HepG2 (cell line): ENCODE measurements around the gene BCO1. TPM values are rescaled to one million over a fixed set of nuclear protein-coding genes. Genes with fewer than 3 reads are reported as not detected.

Experiments used
- ARNT ChIP-seq: fragments of 450-650 bp; IDR thresholded peaks from 2 replicates; pipeline ENCODE4 v1.6.1; 2017
- CHD2 ChIP-seq: IDR thresholded peaks from 2 replicates; pipeline ENCODE4 v1.6.1; 2011; ENCODE audit warnings: low read depth, low read length, improper control_type of control experiment
- MAFF ChIP-seq: IDR thresholded peaks from 2 replicates; pipeline ENCODE4 v1.6.1; 2011; ENCODE audit warnings: low read depth, low read length, improper control_type of control experiment
- MAFG ChIP-seq: sonication (generic); formaldehyde crosslinking; IDR thresholded peaks from 2 replicates; pipeline ENCODE4 v1.5.1; 2020; ENCODE audit warnings: mild to moderate bottlenecking, missing genetic modification reagents
- NFKB2 ChIP-seq: sonication (generic); formaldehyde crosslinking; IDR thresholded peaks from 2 replicates; pipeline ENCODE4 v1.4.0; 2020; ENCODE audit warnings: missing genetic modification reagents, borderline replicate concordance
- NFKBIZ ChIP-seq: IDR thresholded peaks from 2 replicates; pipeline ENCODE4 v1.6.1; 2018; ENCODE audit warnings: missing genetic modification reagents, missing compliant biosample characterization
- POGZ ChIP-seq: sonication (generic); formaldehyde crosslinking; IDR thresholded peaks from 2 replicates; pipeline ENCODE4 v1.4.0; 2020; ENCODE audit warnings: mild to moderate bottlenecking, missing genetic modification reagents
- RARG ChIP-seq: sonication (generic); formaldehyde crosslinking; IDR thresholded peaks from 2 replicates; pipeline ENCODE4 v1.4.0; 2020; ENCODE audit warnings: low read depth, mild to moderate bottlenecking, missing genetic modification reagents
- SUZ12 ChIP-seq: fragments of 150-350 bp; IDR thresholded peaks from 2 replicates; pipeline ENCODE4 v1.6.1; 2014; ENCODE audit warnings: low read depth, low read length
- THRA ChIP-seq: sonication (generic); formaldehyde crosslinking; IDR thresholded peaks from 2 replicates; pipeline ENCODE4 v1.4.0; 2020; ENCODE audit warnings: missing genetic modification reagents, borderline replicate concordance
- ZBTB37 ChIP-seq: sonication (generic); formaldehyde crosslinking; IDR thresholded peaks from 2 replicates; pipeline ENCODE4 v1.4.0; 2020; ENCODE audit warnings: mild to moderate bottlenecking, missing genetic modification reagents
- ZFP36 ChIP-seq: fragments of 150-350 bp; IDR thresholded peaks from 2 replicates; pipeline ENCODE4 v1.6.1; 2018; ENCODE audit warnings: borderline replicate concordance, low read length, low read depth; ENCODE audit not compliant: partially characterized antibody
- ZNF512 ChIP-seq: sonication (generic); formaldehyde crosslinking; IDR thresholded peaks from 2 replicates; pipeline ENCODE4 v1.4.0; 2020; ENCODE audit warnings: mild to moderate bottlenecking, missing genetic modification reagents
- ZNF83 ChIP-seq: sonication (generic); formaldehyde crosslinking; IDR thresholded peaks from 2 replicates; pipeline ENCODE4 v1.4.0; 2020; ENCODE audit warnings: missing genetic modification reagents, mild to moderate bottlenecking, borderline replicate concordance
- ZSCAN12 ChIP-seq: sonication (generic); formaldehyde crosslinking; IDR thresholded peaks from 2 replicates; pipeline ENCODE4 v1.9.0; 2021; ENCODE audit warnings: mild to moderate bottlenecking, missing genetic modification reagents
- polyA plus RNA-seq, 8 experiments: library from polyadenylated mRNA; depleted of rRNA in 3 of 8; stranded (reverse) in 7 of 8; unstranded in 1 of 8; fragments of >200 nt; fragmentation: Illumina TruSeq in 4 of 8; extraction: Trizol in 4 of 8; gene quantifications; 2 replicates each; pipeline versions ENCODE4 v1.2.1 to v1.2.3, GENCODE V29; 2011 to 2016; ENCODE audit warnings: low read depth in 4 of 8, missing spikeins in 1 of 8, mixed read lengths in 1 of 8; ENCODE audit not compliant: insufficient read depth in 1 of 8
- total RNA-seq, 5 experiments: library from RNA; depleted of rRNA; stranded (reverse); fragments of >200 nt; fragmentation: Illumina TruSeq; extraction: Trizol; gene quantifications; 2 replicates each; pipeline ENCODE4 v1.2.3, GENCODE V29; 2016; ENCODE audit warnings: low read depth in 1 of 5
- TF ChIP-seq, protein P1 (sequence below): sonication (generic); formaldehyde crosslinking; IDR thresholded peaks from 2 replicates; pipeline ENCODE4 v1.4.0; 2020; ENCODE audit warnings: missing genetic modification reagents, mild to moderate bottlenecking, borderline replicate concordance
- TF ChIP-seq, protein P2 (sequence below): fragments of 450-650 bp; IDR thresholded peaks from 2 replicates; pipeline ENCODE4 v1.6.1; 2017; ENCODE audit warnings: mild to moderate bottlenecking

The BCO1 gene
- total and polyA plus RNA-seq, 2 of the 13 experiments (the other 11 are each of a cell fraction or from before 2014, with no cell fraction given) = 0.11 TPM; not detected in 1

GRCh38 chr16:81314603-81315270 is 76.2 kb downstream of the BCO1 start, which contains the start of gene GAN (continued):
- TF ChIP-seq ZBTB37 (CRISPR knock-in tag) = no peak
- peak; percentile 73 for TF ChIP-seq THRA (CRISPR knock-in tag)
- TF ChIP-seq ARNT = no peak
- TF ChIP-seq ZFP36 = no peak
- no peak for TF ChIP-seq MAFF
- TF ChIP-seq MAFG (CRISPR knock-in tag) = no peak
- TF ChIP-seq ZNF512 (CRISPR knock-in tag) = no peak
- TF ChIP-seq, protein P1, sequence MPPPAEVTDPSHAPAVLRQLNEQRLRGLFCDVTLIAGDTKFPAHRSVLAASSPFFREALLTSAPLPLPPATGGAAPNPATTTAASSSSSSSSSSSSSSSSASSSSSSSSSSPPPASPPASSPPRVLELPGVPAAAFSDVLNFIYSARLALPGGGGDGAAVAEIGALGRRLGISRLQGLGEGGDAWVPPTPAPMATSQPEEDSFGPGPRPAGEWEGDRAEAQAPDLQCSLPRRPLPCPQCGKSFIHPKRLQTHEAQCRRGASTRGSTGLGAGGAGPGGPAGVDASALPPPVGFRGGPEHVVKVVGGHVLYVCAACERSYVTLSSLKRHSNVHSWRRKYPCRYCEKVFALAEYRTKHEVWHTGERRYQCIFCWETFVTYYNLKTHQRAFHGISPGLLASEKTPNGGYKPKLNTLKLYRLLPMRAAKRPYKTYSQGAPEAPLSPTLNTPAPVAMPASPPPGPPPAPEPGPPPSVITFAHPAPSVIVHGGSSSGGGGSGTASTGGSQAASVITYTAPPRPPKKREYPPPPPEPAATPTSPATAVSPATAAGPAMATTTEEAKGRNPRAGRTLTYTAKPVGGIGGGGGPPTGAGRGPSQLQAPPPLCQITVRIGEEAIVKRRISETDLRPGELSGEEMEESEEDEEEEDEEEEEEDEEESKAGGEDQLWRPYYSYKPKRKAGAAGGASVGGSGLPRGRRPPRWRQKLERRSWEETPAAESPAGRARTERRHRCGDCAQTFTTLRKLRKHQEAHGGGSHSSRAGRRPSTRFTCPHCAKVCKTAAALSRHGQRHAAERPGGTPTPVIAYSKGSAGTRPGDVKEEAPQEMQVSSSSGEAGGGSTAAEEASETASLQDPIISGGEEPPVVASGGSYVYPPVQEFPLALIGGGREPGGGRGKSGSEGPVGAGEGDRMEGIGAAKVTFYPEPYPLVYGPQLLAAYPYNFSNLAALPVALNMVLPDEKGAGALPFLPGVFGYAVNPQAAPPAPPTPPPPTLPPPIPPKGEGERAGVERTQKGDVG (CRISPR knock-in tag) = no peak
- peak; percentile 99 for TF ChIP-seq POGZ
- peak; percentile 90; the same call in 1 of the 2 replicates for TF ChIP-seq NFKB2 (CRISPR knock-in tag)
- TF ChIP-seq, protein P2, sequence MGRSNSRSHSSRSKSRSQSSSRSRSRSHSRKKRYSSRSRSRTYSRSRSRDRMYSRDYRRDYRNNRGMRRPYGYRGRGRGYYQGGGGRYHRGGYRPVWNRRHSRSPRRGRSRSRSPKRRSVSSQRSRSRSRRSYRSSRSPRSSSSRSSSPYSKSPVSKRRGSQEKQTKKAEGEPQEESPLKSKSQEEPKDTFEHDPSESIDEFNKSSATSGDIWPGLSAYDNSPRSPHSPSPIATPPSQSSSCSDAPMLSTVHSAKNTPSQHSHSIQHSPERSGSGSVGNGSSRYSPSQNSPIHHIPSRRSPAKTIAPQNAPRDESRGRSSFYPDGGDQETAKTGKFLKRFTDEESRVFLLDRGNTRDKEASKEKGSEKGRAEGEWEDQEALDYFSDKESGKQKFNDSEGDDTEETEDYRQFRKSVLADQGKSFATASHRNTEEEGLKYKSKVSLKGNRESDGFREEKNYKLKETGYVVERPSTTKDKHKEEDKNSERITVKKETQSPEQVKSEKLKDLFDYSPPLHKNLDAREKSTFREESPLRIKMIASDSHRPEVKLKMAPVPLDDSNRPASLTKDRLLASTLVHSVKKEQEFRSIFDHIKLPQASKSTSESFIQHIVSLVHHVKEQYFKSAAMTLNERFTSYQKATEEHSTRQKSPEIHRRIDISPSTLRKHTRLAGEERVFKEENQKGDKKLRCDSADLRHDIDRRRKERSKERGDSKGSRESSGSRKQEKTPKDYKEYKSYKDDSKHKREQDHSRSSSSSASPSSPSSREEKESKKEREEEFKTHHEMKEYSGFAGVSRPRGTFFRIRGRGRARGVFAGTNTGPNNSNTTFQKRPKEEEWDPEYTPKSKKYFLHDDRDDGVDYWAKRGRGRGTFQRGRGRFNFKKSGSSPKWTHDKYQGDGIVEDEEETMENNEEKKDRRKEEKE = no peak
- peak; percentile 82 for TF ChIP-seq CHD2
- 0 out of 2 replicates have a peak, but pooled peaks have one; percentile 34 for TF ChIP-seq RARG (CRISPR knock-in tag)
- peak; percentile 90 for TF ChIP-seq ZNF83
- no peak for TF ChIP-seq SUZ12
- TF ChIP-seq NFKBIZ = no peak
- TF ChIP-seq ZSCAN12 (CRISPR knock-in tag) = no peak
